ENCODE measurements around the gene PDLIM1. TPM values are rescaled to one million over a fixed set of nuclear protein-coding genes. Genes with fewer than 3 reads are reported as not detected.
A peak's percentile ranks its signal among the peaks of the same experiment; 100 is the strongest.

The PDLIM1 gene
- total RNA-seq, 1 donor from 2014 or later: 51.1 TPM

- DNase-seq (ENCODE audit: low read depth in 2 of 2): no peak
These were observed 1.5 kb downstream of the PDLIM1 start for GRCh38 chr10:95289003-95289920.

GRCh38 chr10:95288303-95288702 lies 2.5 kb downstream of the PDLIM1 start:
- DNase-seq (ENCODE audit: low read depth in 2 of 2): no peak

GRCh38 chr10:95287281-95287680 lies 3.5 kb downstream of the PDLIM1 start:
- no peak for DNase-seq (ENCODE audit: low read depth in 2 of 2)

GRCh38 chr10:95286707-95287106 lies 4.1 kb downstream of the PDLIM1 start:
- no peak for DNase-seq (ENCODE audit: low read depth in 2 of 2)

GRCh38 chr10:95285556-95285955 lies 5.2 kb downstream of the PDLIM1 start:
- DNase-seq (ENCODE audit: low read depth in 2 of 2): no peak

GRCh38 chr10:95284807-95285206 lies 6.0 kb downstream of the PDLIM1 start:
- no peak for DNase-seq (ENCODE audit: low read depth in 2 of 2)

GRCh38 chr10:95282107-95282506 lies 8.7 kb downstream of the PDLIM1 start:
- DNase-seq (ENCODE audit: low read depth in 2 of 2): no peak

GRCh38 chr10:95281206-95281605 lies 9.6 kb downstream of the PDLIM1 start:
- no peak for DNase-seq (ENCODE audit: low read depth in 2 of 2)

- DNase-seq (ENCODE audit: low read depth in 2 of 2): no peak
These were observed 10.2 kb downstream of the PDLIM1 start for GRCh38 chr10:95280637-95281036.

- DNase-seq (ENCODE audit: low read depth in 2 of 2): peak in 1 of 2 donors; percentile 54
These were observed 11.6 kb downstream of the PDLIM1 start for GRCh38 chr10:95279042-95279820.

- no peak for DNase-seq (ENCODE audit: low read depth in 2 of 2)
These were observed 12.5 kb downstream of the PDLIM1 start for GRCh38 chr10:95278061-95278988.

- no peak for DNase-seq (ENCODE audit: low read depth in 2 of 2)
These were observed 13.2 kb downstream of the PDLIM1 start for GRCh38 chr10:95277614-95278013.

GRCh38 chr10:95277201-95277570 lies 13.6 kb downstream of the PDLIM1 start:
- DNase-seq (ENCODE audit: low read depth in 2 of 2): no peak

- no peak for DNase-seq (ENCODE audit: low read depth in 2 of 2)
These were observed 14.2 kb downstream of the PDLIM1 start for GRCh38 chr10:95276367-95277200.

GRCh38 chr10:95275726-95276366 lies 15.0 kb downstream of the PDLIM1 start:
- no peak for DNase-seq (ENCODE audit: low read depth in 2 of 2)

- peak; percentile 86 to 92 for DNase-seq (ENCODE audit: low read depth in 2 of 2)
These were observed 17.1 kb downstream of the PDLIM1 start for GRCh38 chr10:95273393-95274312.

- peak; percentile 85 to 96 for DNase-seq (ENCODE audit: low read depth in 2 of 2)
These were observed 22.4 kb downstream of the PDLIM1 start for GRCh38 chr10:95268438-95268837.

GRCh38 chr10:95267251-95267650 lies 23.6 kb downstream of the PDLIM1 start:
- no peak for DNase-seq (ENCODE audit: low read depth in 2 of 2)

GRCh38 chr10:95266674-95267095 lies 24.1 kb downstream of the PDLIM1 start:
- DNase-seq (ENCODE audit: low read depth in 2 of 2): peak; percentile 78 to 95
